OCI-LY1 (cell line): ENCODE results near the gene PCGF3.

ENCODE experiments used
- H2AFZ ChIP-seq: fragments of 200-600 bp; sonication (generic), shearing (Covaris generic); 2 replicates; pipeline ENCODE4 v1.6.0; 2014; ENCODE audit warnings: antibody characterized with exemption, mild to moderate bottlenecking, low read length
- H3F3A ChIP-seq: fragments of 200-600 bp; sonication (generic), shearing (Covaris generic); 2 replicates; pipeline ENCODE4 v1.6.0; 2014; ENCODE audit warnings: mild to moderate bottlenecking, antibody characterized with exemption, low read length, moderate library complexity; ENCODE audit not compliant: insufficient read depth
- H3K27ac ChIP-seq: fragments of 200-600 bp; sonication (generic); 2 replicates; pipeline ENCODE4 v1.5.1; 2014; ENCODE audit warnings: low read length, mixed run types, mild to moderate bottlenecking, low read depth; ENCODE audit not compliant: poor library complexity, severe bottlenecking
- H3K27me3 ChIP-seq: fragments of 200-600 bp; sonication (generic); 2 replicates; pipeline ENCODE4 v1.6.0; 2014; ENCODE audit warnings: antibody characterized with exemption, mild to moderate bottlenecking, low read length, moderate library complexity; ENCODE audit not compliant: insufficient read depth
- H3K36me3 ChIP-seq: fragments of 200-600 bp; sonication (generic); 2 replicates; pipeline ENCODE4 v1.6.1; 2014; ENCODE audit warnings: mild to moderate bottlenecking, antibody characterized with exemption, low read length, moderate library complexity, mixed read lengths; ENCODE audit not compliant: insufficient read depth
- H3K4me1 ChIP-seq: fragments of 200-600 bp; sonication (generic); 2 replicates; pipeline ENCODE4 v1.5.1; 2014; ENCODE audit warnings: mild to moderate bottlenecking, low read length, moderate library complexity; ENCODE audit not compliant: insufficient read depth, severe bottlenecking
- H3K4me2 ChIP-seq: fragments of 200-600 bp; sonication (generic), shearing (Covaris generic); 2 replicates; pipeline ENCODE4 v1.6.1; 2014; ENCODE audit warnings: low read length
- H3K4me3 ChIP-seq: fragments of 200-600 bp; sonication (generic); 2 replicates; pipeline ENCODE4 v1.5.1; 2014; ENCODE audit warnings: low read length, low read depth, mild to moderate bottlenecking, mixed read lengths; ENCODE audit not compliant: poor library complexity, severe bottlenecking
- H3K79me2 ChIP-seq: fragments of 200-600 bp; shearing (Covaris generic); 2 replicates; pipeline ENCODE4 v1.6.1; 2016; ENCODE audit warnings: mixed run types, low read length, mixed read lengths; ENCODE audit not compliant: insufficient read depth
- H3K9ac ChIP-seq: fragments of 200-600 bp; sonication (generic), shearing (Covaris generic); 2 replicates; pipeline ENCODE4 v1.6.1; 2014; ENCODE audit warnings: mild to moderate bottlenecking, low read length, mixed read lengths
- H3K9me2 ChIP-seq: fragments of 200-600 bp; sonication (generic), shearing (Covaris generic); 2 replicates; pipeline ENCODE4 v1.6.1; 2014; ENCODE audit warnings: low read depth, mild to moderate bottlenecking, low read length, mixed read lengths
- H3K9me3 ChIP-seq: fragments of 200-600 bp; shearing (Covaris generic); 2 replicates; pipeline ENCODE4 v1.6.1; 2014; ENCODE audit warnings: low read length, mixed read lengths
- H4K20me1 ChIP-seq: fragments of 200-600 bp; sonication (generic), shearing (Covaris generic); 2 replicates; pipeline ENCODE4 v1.6.0; 2016; ENCODE audit warnings: mild to moderate bottlenecking, low read length; ENCODE audit not compliant: insufficient read depth
- EZH2 ChIP-seq: fragments of 200-600 bp; sonication (generic), shearing (Covaris generic); IDR thresholded peaks from 2 replicates; pipeline ENCODE4 v1.8.0; 2017; ENCODE audit warnings: borderline replicate concordance, mixed run types, mild to moderate bottlenecking, antibody characterized with exemption, low read length, moderate library complexity, mixed read lengths
- TF ChIP-seq, protein P1 (sequence below): fragments of 200-600 bp; sonication (generic), shearing (Covaris generic); IDR thresholded peaks from 2 replicates; pipeline ENCODE4 v1.5.1; 2017; ENCODE audit warnings: mild to moderate bottlenecking, antibody characterized with exemption, low read length, moderate library complexity, mixed read lengths

Gene PCGF3

DNA sequence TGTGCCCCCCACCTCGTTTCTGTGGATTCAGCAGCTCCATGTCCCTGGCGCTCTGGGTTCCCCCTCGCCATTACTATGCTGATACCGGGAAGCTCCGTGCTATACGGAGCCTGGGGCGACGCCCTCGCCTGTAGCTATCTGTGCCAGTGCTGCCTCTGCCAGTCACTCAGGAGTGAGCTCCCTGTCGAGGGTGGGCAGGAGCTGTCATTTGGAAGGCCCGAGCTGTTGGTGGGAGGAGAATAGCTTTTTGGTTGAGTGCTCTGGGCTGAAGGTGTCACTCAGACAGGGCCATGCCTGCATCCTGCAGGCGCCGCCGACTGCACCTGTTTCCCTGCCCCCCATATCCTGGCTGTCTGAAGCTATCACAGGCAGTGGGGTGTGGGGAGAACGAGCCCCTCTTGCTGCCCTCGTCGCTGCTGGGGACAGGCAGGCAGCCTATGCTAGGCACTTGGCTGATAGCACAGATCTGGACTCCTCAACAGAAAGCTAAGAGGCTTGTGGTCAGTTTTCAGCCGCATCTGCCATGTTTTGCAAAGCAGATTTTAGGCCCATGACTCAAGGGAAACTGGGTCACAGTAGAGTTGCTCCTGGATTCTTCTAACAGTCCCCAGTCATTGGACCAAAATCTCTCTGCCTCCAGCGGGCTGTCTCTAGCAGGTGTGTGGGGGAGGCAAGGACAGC lies 88.4 kb downstream of the PCGF3 start:
- no peaks in the 10 kb centered on the region for H3F3A ChIP-seq
- H3K4me3 ChIP-seq: no peak overlapping the region
- no peak overlapping the region for H2AFZ ChIP-seq
- peak overlapping the region; percentile 54 for H3K4me2 ChIP-seq
- H4K20me1 ChIP-seq: no peaks in the 10 kb centered on the region
- H3K79me2 ChIP-seq: no peaks in the 10 kb centered on the region
- TF ChIP-seq, protein P1, sequence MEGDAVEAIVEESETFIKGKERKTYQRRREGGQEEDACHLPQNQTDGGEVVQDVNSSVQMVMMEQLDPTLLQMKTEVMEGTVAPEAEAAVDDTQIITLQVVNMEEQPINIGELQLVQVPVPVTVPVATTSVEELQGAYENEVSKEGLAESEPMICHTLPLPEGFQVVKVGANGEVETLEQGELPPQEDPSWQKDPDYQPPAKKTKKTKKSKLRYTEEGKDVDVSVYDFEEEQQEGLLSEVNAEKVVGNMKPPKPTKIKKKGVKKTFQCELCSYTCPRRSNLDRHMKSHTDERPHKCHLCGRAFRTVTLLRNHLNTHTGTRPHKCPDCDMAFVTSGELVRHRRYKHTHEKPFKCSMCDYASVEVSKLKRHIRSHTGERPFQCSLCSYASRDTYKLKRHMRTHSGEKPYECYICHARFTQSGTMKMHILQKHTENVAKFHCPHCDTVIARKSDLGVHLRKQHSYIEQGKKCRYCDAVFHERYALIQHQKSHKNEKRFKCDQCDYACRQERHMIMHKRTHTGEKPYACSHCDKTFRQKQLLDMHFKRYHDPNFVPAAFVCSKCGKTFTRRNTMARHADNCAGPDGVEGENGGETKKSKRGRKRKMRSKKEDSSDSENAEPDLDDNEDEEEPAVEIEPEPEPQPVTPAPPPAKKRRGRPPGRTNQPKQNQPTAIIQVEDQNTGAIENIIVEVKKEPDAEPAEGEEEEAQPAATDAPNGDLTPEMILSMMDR: no peak
- no peak for TF ChIP-seq EZH2
- no peaks in the 10 kb centered on the region for H3K9me2 ChIP-seq
- H3K36me3 ChIP-seq: no peaks in the 10 kb centered on the region
- H3K9me3 ChIP-seq: no peaks in the 10 kb centered on the region
- peaks cover 39% of the 10 kb centered on the region for H3K4me1 ChIP-seq
- H3K27me3 ChIP-seq: no peaks in the 10 kb centered on the region
- H3K9ac ChIP-seq: no peak overlapping the region; the same call in 1 of the 2 replicates
- H3K27ac ChIP-seq: peak overlapping the region; percentile 74

DNA sequence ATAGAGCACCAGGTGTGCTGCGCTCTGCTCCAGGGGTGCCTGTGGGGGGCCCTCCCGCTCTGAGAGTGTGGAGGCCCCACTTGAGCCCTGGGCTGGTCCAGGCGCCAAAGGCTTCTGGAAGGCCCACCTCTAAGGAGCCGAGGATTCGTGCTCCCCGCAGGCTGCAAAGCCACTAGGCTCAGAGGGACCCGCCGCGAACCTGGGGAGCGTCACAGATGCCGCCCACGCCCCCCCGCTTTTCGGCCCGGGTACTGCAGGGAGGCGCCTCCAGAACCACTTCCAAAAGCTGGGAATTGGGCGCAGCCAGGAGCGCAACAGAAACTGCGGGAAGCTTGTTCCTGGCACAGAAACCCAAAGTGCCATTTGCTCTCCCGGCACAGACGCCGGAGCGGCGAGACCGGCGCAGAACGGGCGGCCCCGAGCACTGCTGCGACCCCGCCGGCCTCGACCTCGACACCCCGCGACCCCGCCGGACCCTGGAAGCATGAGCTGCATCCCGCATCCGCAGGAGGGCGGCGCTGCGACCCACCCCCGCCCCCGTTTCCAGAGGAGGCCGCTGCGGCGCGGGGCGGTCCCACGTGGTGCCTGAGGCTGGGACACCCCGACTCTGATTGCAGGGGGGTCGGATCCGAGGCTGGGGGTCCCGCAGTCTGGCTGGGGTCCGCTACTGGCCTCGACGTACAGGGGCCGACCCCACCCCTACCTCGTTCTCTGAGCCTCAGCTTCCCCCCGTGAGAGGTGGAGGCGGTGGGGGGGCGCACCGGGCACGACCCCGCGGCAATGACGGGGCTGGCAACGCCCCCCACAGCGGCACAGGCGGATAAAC lies 89.5 kb downstream of the PCGF3 start:
- Histone ChIP-seq H3K9me3 (no peaks in the 10 kb centered on the region), H2AFZ (no peak overlapping the region), H3K4me1 (peaks cover 39% of the 10 kb centered on the region), H3K4me3 (peak overlapping the region; percentile 44), H3K27ac (peak overlapping the region; percentile 74), H3F3A (no peaks in the 10 kb centered on the region), H3K36me3 (no peaks in the 10 kb centered on the region), H3K4me2 (peak overlapping the region; percentile 54), H4K20me1 (no peaks in the 10 kb centered on the region), H3K9me2 (no peaks in the 10 kb centered on the region), H3K27me3 (no peaks in the 10 kb centered on the region), H3K9ac (peak overlapping the region; percentile 29; the same call in 1 of the 2 replicates), H3K79me2 (no peaks in the 10 kb centered on the region)
- TF ChIP-seq, protein P1: no peak
- no peak for TF ChIP-seq EZH2

DNA sequence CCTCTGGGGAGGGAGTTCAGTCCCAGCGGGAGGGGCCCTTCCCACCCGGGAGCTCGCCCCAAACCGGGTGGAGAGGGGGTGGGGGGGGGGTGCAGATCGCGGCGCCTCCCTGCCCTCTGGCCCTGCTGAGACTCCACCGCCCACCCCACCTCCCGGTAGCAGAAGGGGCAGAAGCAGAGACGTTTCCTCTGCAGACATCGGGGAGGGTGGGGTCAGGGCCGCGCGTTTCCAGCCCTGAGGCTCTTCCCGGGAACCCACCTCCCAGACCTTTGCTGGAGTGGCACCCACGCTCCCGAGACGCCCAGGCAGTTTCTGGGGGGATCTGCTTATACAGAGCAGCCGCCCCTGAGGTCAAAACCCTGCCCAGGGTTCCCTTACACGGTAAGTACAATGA lies 90.1 kb downstream of the PCGF3 start:
- Histone ChIP-seq H3K9me2 (no peaks in the 10 kb centered on the region), H3K9ac (peak overlapping the region; percentile 29; the same call in 1 of the 2 replicates), H3K27me3 (no peaks in the 10 kb centered on the region), H2AFZ (no peak overlapping the region), H3K36me3 (no peaks in the 10 kb centered on the region), H3K4me3 (peak overlapping the region; percentile 44), H3K4me1 (peaks cover 39% of the 10 kb centered on the region), H3K79me2 (no peaks in the 10 kb centered on the region), H4K20me1 (no peaks in the 10 kb centered on the region), H3F3A (no peaks in the 10 kb centered on the region), H3K9me3 (no peaks in the 10 kb centered on the region), H3K27ac (no peak overlapping the region), H3K4me2 (peak overlapping the region; percentile 54; the same call in 1 of the 2 replicates)
- no peak for TF ChIP-seq EZH2
- TF ChIP-seq, protein P1: no peak
